ENCODE results near the gene KLHDC4.
A peak's percentile ranks its signal among the peaks of the same experiment; 100 is the strongest.

The KLHDC4 gene

GRCh38 chr16:87698676-87699199, 67.0 kb downstream of the KLHDC4 start:
- no peak for DNase-seq (ENCODE audit: low read depth)

- DNase-seq (ENCODE audit: low read depth) = no peak
Measured at GRCh38 chr16:87698241-87698640, 67.5 kb downstream of the KLHDC4 start.

- DNase-seq (ENCODE audit: low read depth) = no peak
Measured at GRCh38 chr16:87697792-87698191, 68.0 kb downstream of the KLHDC4 start.

GRCh38 chr16:87697256-87697655, 68.5 kb downstream of the KLHDC4 start:
- no peak for DNase-seq (ENCODE audit: low read depth)

- no peak for DNase-seq (ENCODE audit: low read depth)
Measured at GRCh38 chr16:87696726-87697125, 69.1 kb downstream of the KLHDC4 start.

- no peak for DNase-seq (ENCODE audit: low read depth)
Measured at GRCh38 chr16:87695534-87695933, 70.3 kb downstream of the KLHDC4 start.

- DNase-seq (ENCODE audit: low read depth) = no peak
Measured at GRCh38 chr16:87694441-87695125, 71.2 kb downstream of the KLHDC4 start.

- no peak for DNase-seq (ENCODE audit: low read depth)
Measured at GRCh38 chr16:87693827-87694226, 72.0 kb downstream of the KLHDC4 start.

- no peak for DNase-seq (ENCODE audit: low read depth)
Measured at GRCh38 chr16:87692756-87693155, 73.0 kb downstream of the KLHDC4 start.

GRCh38 chr16:87692176-87692575, 73.6 kb downstream of the KLHDC4 start:
- DNase-seq (ENCODE audit: low read depth) = no peak

- no peak for DNase-seq (ENCODE audit: low read depth)
Measured at GRCh38 chr16:87691686-87692079, 74.1 kb downstream of the KLHDC4 start.

GRCh38 chr16:87690911-87691685, 74.7 kb downstream of the KLHDC4 start:
- DNase-seq (ENCODE audit: low read depth) = no peak

GRCh38 chr16:87689956-87690465, 75.8 kb downstream of the KLHDC4 start:
- DNase-seq (ENCODE audit: low read depth) = no peak

- DNase-seq (ENCODE audit: low read depth) = no peak
Measured at GRCh38 chr16:87688876-87689815, 76.6 kb downstream of the KLHDC4 start.

GRCh38 chr16:87687998-87688529, 77.7 kb downstream of the KLHDC4 start:
- no peak for DNase-seq (ENCODE audit: low read depth)

- peak; percentile 16 for DNase-seq (ENCODE audit: low read depth)
Measured at GRCh38 chr16:87687126-87687910, 78.5 kb downstream of the KLHDC4 start.

GRCh38 chr16:87686697-87687096, 79.1 kb downstream of the KLHDC4 start:
- no peak for DNase-seq (ENCODE audit: low read depth)

- no peak for DNase-seq (ENCODE audit: low read depth)
Measured at GRCh38 chr16:87685766-87686165, 80.0 kb downstream of the KLHDC4 start.

- no peak for DNase-seq (ENCODE audit: low read depth)
Measured at GRCh38 chr16:87685405-87685755, 80.4 kb downstream of the KLHDC4 start.

- DNase-seq (ENCODE audit: low read depth) = no peak
Measured at GRCh38 chr16:87684711-87685404, 80.9 kb downstream of the KLHDC4 start.

All from fibroblast of gingiva (primary cell).